Sigmoid colon (tissue), 3 donors: Measurements from ENCODE around the gene GJA3.

ENCODE experiments used
- CTCF ChIP-seq, 4 experiments: fragments of 450-650 bp in 3 of 4; fragments of 200-600 bp in 1 of 4; IDR thresholded peaks; one replicate each; pipeline ENCODE4 v1.5.1; 2016 to 2019; ENCODE audit warnings: antibody characterized with exemption in 4 of 4, mild to moderate bottlenecking in 3 of 4, moderate library complexity in 2 of 4
- POLR2A ChIP-seq, 2 donors: fragments of 450-650 bp; IDR thresholded peaks; one replicate each; pipeline ENCODE4 v1.6.1; 2016; ENCODE audit warnings: antibody characterized with exemption in 2 of 2, mild to moderate bottlenecking in 2 of 2, moderate library complexity in 2 of 2

- TF ChIP-seq CTCF (IDR thresholded peaks at IDR 0.05) (peak in 3 of 4 experiments; percentile 4 to 53 (median 42)), POLR2A (IDR thresholded peaks at IDR 0.05) (no peak)
These were observed 36.5 kb upstream of the GJA3 start for GRCh38 chr13:20197361-20197834.
